GM19452 (cell line): ENCODE measurements around the gene SHANK1.

Experiments
- ATAC-seq: cut with Tn5 transposase; IDR thresholded peaks from one replicate; pipeline ENCODE4 v1.9.1; 2021; ENCODE audit not compliant: unreplicated experiment

Gene SHANK1

DNA sequence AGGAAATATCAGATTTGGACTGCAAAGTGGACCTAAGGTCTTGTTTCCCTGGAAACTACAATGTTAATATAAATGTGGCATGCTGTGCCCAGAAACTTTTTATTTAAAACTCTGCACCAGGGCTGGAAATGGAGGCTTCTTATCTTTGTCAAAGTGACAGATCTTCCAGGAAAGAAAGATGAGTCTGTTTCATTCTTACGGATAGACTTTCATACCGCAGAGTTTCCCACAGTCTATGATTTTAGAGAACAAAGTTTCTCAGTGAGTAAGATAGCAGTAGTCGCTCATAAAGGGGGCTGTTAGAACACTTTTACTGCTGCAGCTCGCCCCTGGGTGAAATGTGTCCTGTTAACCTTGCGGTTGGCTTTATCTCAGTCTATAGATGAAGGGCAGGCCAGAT, 10.3 kb upstream of the SHANK1 start:
- ATAC-seq, result no peak

DNA sequence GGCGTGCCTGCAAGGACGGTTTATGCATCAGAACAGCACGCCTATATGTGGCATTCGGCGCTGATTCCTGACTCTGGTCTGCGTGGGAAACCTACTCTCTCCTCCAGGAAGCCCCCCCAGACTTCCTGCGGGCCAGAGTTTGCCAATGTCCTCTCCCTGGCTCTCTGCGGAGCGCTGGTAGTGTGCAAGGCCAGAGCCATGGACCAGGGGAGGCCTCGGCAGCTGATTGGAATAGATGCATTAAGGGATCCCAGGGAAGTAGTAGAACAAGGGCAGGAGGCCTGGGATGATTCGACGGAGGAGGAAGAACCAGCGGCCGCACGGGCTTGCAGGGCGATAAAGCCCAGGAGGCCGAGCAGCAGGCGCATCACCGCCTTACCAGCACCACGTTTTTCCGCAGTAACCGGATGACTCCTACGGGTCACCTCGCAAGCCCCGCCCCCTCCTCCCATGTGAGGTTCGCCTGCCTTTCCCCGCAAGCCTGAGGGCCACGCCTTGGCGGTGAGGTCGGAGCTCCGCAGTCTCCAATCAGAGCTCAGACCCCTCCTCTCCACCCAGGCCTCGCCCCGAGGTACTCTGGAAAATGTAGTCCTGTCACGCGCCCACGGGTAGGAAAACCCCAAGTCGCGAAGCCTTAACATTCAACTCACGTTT, 8.6 kb upstream of the SHANK1 start:
- no peak for ATAC-seq

DNA sequence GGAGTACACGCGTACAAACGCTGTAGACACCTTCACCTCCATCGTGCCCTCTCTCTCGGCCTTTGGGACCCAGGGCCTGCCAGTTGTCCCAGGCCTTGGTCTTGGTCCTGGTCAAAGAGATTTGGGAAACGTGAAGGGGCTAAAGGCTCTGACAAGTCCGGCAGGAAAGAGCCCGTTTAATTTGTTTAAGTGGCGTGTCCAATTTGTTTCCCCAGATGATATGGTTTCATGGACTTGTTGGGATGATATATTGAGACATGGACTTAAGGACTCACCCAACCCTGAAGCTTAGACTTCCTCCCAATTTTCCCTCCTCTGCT, 6.3 kb upstream of the SHANK1 start:
- no peak for ATAC-seq

DNA sequence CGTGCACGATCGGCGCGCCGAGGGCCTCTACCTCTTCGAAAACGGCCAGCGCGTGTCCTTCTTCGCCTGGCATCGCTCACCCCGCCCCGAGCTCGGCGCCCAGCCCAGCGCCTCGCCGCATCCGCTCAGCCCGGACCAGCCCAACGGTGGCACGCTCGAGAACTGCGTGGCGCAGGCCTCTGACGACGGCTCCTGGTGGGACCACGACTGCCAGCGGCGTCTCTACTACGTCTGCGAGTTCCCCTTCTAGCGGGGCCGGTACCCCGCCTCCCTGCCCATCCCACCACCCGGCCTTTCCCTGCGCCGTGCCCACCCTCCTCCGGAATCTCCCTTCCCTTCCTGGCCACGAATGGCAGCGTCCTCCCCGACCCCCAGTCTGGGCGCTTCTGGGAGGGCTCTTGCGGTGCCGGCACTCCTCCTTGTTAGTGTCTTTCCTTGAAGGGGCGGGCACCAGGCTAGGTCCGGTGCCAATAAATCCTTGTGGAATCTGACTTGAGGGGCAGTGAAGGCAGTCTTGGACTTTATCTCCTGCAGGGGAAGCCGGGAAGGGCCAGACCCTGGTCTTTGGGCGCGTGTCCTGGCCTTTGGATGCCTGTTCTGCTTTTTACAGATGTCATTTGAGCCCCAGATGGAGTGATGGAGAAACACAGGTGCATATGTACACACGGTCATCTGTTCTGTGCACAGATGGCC, 5.8 kb upstream of the SHANK1 start:
- no peak for ATAC-seq

DNA sequence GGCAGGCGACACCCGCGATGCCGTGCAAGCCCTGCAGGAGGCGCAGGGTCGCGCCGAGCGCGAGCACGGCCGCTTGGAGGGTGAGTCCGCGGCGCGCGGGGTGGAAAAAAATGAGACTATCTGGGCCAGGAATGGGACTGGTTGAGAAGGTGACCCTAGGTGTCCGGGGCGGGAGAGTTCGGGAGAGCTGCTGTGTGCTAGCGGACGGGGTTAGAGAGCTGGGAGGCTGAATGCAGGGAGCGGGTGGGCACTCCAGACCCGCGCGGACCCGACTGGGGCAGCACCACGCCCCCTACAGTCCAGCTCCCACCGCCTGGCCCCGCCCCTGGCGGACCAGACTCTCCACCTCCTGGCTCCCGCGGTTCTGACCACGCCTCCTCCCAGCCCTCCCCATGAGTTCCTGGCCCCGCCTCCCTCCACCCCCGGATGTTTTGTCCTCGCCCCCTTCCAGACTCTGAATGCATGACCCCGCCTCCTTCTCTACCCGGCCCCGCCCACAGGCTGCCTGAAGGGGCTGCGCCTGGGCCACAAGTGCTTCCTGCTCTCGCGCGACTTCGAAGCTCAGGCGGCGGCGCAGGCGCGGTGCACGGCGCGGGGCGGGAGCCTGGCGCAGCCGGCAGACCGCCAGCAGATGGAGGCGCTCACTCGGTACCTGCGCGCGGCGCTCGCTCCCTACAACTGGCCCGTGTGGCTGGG, 5.1 kb upstream of the SHANK1 start:
- ATAC-seq, result peak; percentile 69

DNA sequence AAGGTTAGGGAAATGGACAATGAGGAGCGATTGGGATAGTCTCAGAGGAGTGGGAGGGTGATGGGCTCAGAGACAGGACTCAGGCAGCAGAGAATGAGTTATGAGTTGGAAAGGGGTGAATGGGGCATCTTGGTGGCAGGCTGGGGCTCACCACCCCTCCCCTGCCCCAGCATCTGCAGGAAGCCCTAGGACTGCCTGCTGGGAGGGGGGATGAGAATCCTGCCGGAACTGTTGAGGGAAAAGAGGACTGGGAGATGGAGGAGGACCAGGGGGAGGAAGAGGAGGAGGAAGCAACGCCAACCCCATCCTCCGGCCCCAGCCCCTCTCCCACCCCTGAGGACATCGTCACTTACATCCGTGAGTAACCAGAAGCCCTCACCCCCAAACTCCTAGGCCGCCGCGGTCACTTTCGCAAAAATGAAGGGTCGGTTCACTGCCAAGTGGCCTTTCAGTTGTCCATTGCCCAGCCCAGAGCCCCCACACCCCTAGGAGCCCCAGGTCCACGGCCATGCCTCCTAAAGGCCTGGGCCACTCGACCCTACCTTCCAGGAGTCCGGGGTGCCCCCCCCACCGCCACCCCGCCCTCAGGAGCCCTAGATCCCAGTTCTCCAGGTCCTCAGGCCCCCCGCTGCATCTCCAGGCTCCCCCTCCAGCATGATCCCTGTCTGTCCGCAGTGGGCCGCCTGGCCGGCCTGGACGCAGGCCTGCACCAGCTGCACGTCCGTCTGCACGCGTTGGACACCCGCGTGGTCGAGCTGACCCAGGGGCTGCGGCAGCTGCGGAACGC, 4.3 kb upstream of the SHANK1 start:
- no peak for ATAC-seq

DNA sequence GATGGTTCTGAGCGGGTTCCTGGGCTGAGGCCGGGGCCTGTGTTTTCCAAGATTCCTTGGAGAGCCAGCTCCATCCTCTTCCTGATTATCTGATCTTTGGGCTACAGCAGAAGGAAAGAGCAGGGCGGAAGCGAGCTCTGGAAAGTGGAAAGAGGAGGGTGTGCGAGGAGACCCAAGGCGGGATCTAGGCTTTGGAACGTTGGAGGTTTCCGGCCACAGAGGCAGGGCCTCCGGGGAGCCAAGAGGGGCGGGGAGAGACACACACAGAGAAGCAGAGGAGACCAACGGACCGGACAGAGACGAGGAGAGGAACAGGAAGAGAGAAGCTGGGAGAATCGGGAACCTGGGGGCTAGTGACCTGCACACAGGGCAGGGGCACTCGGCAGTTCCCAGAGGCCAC, 3.5 kb upstream of the SHANK1 start, which contains the start of gene CLEC11A:
CLEC11A (plus strand) TSS at position 296 of the 400 bp plus-strand sequence. CDS start 162 bp downstream, outside the sequence.
- no peak for ATAC-seq

DNA sequence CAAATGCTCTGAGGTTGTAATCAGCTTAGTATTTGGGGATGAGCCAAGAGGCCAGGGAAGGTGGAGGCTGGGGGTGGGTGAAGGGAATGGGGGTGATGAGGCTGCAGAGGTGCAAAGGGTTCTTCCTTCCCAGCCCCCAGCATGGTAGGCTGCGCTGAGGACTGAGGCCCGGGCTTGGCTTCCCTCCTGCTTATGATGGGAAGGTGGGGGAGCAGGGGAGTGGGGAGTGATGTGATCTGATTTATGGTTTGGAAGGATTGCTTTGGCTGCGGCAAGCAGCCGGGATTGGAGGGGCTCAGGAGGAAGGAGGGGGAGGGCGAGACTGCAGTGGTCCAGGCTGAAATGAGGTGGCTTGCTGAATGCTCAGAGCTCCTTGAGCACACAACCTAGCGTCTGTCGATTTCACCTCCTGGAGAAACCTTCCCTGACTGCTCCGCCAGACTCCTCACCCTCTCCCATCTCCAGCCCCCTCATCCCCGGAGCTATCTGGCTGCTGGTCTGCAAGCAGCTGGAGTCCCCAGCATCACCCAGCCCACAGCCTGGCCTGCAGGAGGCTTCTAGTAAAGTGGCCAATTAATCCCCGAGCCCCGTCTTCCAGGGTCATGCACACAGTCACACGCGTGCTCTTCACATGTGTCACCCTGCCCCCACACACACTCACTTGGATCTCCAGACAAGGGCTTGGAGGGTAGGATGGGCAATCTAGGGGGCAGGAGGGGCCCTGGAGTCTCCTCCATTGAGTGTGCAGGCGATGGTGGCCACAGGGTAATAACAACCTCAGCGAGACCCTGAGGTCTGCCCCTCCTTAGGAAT, 2.8 kb upstream of the SHANK1 start:
- ATAC-seq, result no peak

DNA sequence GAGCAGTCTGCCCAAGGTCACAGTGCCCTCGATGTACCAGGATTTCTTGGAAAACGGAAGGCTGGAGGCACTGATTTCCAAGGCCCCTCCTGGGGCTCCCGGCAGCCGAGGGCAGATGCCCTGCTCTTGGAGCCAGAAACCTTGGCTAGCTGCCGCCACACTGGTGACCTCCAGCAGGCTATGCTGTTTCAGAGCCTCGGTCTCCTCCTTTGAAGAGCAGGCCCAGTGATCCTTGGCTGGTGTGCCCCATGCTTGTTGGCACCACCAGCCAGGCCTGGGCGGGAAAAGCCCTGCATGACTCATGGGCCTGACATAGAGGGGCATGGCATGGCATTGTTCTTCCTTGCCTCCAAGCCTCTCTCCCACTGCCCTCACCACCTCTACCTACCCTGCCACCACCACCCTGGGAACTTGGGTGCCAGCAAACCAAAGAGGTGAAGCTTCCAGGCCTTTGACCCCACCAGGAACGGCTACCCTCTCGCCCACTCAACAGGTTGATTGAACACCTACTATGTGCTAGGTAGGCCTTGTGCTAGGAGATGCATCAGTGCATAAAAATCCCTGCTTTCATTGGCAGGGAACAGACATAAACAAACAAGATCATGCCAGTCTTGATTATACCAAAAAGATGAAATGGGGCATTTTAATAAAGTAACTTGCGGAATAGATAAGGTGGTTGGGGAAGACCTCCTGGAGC, 2.0 kb upstream of the SHANK1 start:
- ATAC-seq, result no peak

DNA sequence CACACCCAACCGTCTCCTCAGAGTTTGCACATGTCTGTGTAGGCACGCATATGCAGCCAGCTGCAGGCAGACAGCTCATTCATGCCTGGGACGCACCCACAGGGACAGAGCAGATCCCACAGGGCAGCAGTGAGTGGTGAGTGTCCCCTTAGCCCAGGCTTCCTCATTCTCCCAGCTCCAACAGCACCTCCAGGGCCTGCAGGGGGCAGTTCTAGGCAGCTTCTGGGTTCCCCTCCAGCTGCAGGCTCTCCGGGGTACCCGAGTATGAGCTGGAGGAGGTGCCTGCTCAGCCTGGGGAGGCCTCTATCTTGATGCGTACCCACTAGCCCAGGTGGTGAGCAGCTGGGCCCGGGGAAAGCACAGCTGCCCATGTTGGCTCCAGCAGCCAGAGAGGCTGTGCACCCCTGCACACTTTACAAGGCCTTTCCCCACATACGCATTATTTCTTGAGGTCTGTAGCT, 1.3 kb upstream of the SHANK1 start:
- ATAC-seq, result no peak

DNA sequence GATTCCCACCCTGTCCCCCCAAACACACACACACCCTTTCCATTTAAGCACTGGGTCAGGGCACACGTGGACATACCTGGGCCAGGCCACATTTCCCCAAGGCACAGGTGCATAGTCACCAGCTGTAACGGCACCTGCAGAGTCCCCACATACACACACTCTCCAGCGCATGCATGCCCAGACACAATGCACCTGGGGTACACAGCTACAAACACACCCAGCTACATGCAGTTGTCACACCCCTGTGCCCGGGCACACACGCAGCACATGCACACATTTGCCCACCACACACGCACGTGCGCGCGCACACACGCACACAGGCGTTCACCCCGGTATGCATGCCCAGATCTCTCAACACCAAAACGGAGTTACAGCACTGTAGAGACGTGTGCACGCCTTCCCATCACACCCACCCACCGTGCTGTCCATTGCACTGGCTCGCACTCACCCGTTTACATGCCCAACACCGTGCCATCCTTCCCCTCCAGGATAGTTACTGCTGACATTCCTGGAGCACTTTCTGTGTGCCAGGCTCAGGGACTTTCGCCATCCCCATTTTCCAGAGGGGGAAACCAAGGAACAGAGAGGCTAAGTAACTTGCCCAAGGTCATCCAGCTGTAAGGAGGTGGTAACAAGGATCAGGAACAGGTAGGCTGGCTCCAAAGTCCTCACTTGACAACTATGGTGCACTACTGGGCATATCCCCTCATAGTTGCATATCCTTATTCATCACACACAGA, 749 bp upstream of the SHANK1 start:
- ATAC-seq, result no peak

DNA sequence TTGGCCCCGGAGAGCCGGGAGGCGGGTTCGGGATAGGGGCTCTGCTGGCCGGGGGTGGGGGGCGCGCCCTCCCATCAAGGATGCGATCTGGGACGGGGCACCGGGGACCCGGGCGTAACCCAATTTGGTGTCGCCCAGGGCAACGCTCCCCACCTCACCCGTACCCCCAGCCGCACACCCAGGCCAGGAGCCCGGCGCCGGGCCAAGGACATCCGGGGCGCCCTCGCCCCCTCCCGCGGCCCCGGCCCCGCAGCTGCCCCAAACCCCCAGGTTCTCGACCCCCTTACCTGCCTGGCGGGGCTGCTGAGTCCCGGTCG, 525 bp downstream of the SHANK1 start:
- ATAC-seq, result no peak

DNA sequence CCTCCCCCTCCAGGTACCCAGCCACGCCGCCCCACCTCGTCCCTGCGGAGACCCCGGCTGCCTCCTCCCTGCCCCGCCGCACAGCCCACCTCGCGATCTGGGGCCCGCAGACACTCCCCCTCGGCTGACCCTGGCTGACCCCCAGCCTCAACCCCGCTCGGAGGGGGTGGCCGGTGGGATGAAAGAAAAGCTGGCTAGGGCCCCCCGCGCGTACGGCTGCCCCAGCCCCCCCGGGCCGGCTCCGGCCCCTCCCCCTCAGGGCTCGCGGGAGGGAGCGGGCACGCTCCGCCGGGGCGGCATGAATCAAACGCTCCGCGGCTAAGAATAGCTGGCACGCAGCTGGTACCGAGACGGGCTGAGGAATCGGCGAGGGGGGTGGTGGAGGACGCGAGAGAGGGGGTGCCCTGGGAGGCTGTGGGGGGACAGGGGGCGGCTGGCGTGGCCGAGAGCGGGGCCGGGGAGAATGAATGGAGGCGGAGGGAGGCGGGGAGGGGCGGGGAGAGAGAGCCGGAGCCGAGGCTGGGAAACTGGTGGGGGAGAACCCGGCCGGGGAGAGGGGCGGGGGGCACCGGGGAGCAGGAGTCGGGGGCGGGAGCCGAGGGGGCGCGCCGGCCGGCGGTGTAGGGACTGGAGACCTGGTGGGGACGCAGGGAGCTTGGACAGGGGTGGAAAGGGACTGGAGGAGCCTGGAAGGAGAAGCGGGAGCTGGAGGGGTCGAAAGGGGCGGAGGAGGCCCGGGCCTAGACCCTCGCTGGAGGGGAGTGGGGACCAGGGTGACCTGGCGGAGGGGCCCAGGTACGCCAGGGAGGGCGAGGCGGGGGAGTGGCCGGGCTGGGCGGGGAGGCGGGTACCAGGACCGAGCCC, 1.1 kb downstream of the SHANK1 start:
- no peak for ATAC-seq

DNA sequence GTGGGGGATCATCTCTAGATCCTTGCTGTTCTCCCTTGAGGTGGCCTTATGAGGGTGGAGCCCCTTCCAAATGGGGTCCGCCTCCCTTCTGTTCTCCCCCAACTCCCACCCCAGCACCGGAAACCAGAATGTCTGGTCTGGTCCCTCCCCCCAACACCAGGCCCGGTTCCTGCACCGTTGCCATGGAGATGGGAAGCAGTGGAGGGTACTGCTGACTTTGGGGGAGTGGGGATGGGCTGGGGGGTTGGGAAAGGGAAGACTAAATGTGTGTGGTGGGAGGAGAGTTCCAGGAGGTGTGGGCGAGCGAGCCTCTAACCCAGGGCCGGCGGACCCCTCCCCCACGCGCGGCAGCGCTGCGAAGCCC, 1.7 kb downstream of the SHANK1 start:
- ATAC-seq, result no peak

DNA sequence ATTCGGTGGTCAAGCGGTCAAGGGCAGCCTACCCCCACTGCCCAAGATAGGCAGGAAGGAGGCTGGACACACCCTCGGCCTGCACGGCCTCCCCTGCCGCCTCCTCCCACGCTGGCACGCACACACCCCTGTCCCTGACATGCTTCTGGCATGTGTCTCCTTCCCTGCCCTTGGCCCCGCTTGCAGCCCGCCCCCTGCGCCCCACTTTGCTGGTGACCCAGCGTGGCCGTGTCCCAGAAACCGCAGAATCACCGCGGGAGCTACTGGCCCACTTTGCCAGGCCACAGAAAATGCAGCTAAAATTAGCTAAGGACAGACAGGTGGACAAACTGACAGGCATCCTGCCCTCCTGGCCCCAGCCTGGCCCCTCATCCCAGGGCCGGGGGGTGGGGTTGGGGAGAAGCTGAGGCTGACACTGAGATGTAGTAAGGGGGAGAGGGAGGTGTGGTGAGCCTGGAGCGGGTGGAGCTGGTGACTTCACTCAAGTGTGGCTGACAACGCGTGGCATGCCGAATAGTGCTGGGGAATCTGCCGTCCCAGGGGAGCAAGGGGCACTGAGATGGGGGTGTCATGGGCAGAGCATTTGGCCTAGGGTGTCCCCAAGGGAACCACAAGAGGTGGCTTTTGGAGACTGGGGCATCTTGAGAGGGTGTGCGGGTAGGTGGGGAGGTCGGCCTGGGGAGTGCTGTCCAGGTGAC, 2.4 kb downstream of the SHANK1 start:
- no peak for ATAC-seq

DNA sequence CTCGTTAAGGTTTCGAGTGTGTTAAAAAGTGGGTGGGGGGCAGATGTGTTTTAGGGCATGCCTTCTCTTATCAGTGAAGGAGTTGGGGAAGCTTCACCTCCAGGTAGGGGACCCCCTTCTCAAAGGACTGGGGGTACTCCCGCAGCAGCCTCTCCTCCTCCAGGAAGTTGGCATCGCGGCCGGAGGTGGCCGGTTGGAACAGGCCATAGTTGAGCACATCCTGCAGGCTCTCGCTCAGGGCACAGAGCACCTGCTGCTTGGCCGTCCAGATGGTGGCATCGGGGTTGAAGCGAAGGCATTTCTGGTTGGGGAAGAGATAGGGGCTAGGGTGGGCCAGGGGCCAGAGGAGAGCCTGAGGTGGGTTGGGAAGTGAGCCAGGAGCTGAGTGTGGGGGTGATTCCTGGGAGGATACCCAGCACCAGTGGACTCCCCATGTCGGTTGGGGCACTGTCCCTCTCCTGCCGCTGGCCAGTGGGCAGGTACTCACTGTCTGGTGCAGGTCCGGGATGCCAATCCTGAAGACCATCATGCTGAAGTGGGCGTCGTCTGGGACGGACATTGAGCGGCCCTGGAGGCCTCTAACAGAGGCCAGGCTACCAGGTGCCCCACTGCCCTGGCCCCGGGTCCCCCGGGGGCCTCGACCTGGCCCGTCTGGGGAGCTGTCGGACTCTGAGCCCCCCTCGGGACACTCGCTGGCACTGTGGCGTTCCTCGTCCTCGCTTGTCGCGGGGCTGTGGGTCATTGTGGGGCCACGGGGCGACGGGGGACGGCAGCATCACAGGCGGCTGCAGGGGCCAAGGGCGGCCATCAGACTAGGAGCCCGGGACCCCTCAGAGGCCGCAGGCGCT, 3.2 kb downstream of the SHANK1 start:
- ATAC-seq, result no peak

DNA sequence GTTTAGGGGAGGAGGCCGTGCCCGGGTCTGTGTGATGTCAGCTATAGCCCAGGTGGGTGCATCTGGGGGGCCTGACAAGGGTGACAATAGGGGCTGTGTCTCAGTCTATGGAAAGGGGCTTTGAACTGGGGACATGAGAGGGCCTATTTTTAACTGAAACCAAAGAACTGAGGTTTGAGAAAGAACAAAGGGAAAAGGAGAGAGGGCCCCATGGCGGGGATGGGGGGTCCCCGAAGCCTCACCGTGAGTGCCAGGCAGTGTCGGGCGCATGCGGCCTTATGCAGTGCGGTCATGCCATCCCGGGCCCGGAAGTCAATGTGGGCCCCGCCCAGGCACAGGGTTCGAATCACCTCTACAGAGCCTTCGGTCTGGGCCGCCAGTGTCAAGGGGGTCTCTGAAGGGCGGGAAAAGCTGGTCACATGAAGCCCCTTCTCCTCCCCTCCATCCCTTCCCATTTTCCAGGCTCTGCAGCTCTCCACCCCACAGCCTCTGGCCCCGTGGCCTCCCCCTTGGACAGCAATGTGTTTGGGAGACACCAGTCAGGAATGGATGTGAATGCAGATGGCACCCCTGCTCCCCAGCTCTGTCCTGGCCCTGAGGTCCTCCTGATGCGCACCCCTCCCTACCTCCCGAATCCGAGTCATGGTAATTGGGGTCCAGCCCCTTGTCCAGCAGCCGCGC, 5.9 kb downstream of the SHANK1 start:
- no peak for ATAC-seq
